Esophagus mucosa (tissue), 1 donor: ENCODE results near the gene METAP2. TPM values are rescaled to one million over a fixed set of nuclear protein-coding genes. Genes with fewer than 3 reads are reported as not detected.

ENCODE experiments used
- ATAC-seq: fragments of 200-7000 bp; cut with Tn5 transposase; one replicate; pipeline ENCODE4 v1.9.1; 2020
- total RNA-seq: library from RNA; stranded (reverse); gene quantifications from one replicate; pipeline ENCODE4 v1.2.4, GENCODE V29; 2023
- donor health status: DM: yes; HTN: yes; CAD: no.

The METAP2 gene
- total RNA-seq, 1 donor from 2014 or later: 54.2 TPM

DNA sequence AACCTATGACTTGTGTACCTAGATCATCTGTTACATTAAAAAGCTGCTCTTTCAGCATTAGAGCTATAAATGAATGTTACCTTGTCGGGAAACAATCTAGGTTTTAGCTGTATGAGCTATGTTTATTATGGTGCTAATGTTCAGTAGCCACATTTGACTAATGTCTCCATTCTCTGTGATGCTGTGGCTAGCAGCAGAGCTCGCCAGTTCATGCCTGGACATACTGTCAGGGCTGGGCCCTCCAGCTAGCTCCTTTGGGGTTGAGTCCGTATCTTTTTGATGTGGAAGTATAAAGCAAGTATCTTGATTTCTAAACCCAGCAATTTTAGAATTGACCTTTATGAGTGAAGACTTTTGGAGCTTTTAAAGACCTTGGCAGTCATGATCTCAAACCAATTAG is 41.2 kb downstream of the METAP2 start:
- no peak for ATAC-seq

DNA sequence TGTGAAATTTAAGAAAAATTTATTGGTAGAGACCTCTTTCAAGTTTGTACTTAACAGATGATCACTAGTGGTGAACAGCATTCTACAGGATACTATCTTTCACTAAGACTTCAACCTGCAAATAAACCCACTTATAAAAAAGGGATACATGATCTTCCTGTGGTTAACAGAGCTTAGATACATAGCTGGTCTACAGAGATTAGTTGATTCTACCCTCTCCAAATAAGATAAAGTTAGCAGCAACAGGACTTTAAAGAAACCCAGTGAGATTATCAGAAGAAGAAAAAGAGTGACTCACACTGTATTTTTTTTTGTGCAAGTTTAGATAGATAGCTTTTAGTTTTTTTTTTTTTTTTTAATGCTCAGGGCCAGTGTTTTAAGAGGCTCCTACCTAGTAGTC is 42.8 kb downstream of the METAP2 start:
- no peak for ATAC-seq

DNA sequence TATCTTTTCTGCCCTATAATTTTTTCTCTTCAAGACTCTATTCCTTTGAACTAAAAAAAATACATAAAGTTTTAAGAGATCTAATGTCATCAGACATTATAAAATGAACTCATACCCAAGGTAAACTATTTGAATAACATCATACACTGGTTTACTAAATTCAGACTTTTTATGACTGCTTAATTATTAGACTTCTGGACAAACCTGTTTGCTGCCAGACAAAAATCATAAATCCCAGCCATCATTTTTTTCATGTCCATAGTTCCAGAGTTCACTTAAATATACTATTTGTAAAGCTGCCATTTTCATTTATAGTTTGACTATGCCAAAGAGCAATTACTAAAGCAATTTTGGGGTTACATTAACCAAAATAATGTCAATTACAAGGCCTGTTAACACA is 43.3 kb downstream of the METAP2 start:
- no peak for ATAC-seq

DNA sequence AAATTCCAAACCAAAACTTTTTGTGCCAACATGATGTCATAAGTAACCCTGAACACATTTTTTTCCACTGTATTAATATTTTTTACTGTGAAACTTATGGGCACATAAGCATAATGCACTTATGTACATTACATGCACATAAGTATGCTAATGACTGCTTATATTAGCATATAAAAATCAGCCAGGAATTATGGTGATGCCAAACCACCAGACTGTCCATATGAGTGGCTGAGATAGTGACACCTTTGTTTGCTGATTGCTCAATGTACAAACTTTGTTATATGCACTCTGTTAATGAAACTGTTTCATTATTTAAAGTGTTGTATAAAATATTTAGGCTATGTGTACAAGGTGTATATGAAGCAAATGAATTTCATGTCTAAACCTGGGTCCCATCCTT is 45.0 kb downstream of the METAP2 start:
- ATAC-seq: no peak

DNA sequence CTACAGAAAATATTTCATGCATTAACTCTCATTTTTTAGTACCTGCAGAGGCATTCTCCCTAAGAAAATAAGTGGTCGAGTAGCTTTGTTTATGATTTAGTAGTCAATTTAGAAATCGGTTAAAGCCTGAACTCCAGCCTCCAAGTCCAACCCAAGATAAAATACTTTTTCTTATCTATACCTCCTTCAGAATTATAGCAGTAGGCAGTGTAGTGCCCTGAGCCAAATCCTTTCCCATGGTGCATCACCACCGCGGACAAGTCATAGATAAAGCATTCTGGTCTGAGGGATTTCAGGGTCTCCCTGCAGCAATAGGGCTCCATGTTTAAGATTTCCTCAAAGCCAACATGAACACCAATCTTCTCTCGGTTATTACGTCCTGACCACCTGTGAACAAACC is 46.9 kb downstream of the METAP2 start:
- no peak for ATAC-seq

DNA sequence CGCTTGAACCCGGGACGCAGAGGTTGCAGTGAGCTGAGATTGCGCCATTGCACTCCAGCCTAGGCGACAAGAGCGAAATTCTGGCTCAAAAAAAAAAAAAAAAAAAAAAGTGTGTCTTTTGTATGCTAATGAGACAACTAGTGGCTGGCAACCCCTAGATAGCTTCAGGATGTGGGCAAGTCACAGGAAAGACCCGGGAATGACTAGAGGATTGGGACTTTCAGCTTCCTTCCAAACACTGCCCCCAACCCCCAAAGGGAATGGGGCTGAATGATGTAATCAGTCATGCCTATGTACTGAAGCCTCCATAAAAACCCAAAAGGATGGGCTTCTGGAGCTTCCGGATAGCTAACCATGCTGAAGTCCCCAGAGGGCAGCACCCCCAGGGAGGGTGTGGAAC is 48.7 kb downstream of the METAP2 start:
- ATAC-seq: no peak

DNA sequence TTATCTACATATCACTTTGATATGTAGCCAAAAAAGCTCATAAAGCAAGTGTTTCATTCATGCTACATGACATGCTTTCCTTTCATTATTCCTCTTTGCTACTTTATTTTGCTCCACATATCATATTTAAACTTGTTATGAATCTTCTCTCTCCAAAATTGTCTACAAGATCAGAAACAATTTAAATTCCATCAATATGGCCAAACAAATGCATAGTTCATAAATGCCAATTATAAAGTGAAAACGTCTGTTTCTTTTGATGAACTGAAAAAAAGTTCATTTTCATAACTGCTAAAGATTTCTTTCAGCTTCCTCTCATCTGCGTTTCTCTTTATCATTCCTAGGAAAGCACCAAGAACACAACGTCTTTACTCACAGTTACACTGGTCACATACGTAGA is 54.5 kb downstream of the METAP2 start:
- no peak for ATAC-seq

DNA sequence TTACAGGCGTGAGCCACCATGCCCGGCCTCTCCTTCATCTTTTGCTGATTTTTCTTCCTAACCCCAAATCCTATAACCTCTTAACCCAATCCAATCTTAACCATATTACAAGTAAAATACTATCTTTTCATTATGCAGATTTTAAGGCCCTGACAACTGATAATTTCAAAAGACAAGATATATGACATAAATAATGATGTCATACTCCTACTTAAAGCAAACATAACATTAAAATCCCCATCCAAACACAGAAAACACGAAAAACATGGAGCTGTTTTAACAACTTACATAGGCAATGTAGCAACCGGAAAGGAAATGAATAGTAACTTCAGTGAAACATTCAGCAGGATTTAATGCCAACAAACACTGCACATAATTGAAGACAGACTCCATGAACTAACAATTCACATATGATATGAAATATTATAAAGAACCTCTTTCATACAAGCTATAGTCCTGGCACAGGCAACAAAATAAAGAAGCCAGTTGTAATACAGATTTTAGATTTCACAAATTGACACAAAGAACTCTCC is 55.8 kb downstream of the METAP2 start:
- no peak for ATAC-seq

DNA sequence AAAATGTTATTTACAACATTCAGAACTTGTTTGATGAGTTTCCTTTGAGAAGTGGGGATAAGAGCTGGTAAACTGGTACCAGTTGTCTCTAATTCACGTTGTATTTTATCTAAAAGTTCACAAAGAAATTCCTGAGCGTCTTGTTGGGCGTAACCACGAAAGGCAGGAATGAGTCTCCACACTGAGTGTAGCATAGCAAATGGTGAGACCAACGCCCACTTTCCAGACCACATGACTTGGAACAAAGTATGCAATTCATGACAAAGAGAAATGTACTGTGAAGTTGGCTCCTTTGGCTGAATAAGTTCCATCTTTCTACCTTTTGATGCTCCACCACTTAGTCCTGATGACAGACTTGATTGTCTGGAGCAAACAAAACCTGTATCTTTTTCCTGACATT is 58.9 kb downstream of the METAP2 start:
- ATAC-seq: peak; percentile 59

DNA sequence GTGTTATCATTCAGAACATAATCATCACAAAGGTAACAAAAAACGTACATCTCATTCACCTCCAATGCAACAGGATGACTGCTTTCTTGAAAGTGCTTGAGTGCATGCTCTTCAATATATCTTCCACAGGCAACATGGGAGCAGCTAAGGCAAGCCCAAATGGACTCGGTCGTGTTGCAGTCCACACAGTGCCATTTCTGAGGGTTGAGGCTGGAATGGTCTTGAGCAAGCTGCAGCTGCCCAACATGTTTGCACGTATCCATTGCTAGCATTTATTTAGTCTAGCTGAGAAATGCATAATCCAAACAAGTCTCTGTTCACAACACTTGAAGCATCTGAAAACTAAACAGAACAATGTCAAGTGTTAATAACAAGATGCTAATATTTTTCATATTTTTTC is 60.0 kb downstream of the METAP2 start:
- ATAC-seq: no peak

DNA sequence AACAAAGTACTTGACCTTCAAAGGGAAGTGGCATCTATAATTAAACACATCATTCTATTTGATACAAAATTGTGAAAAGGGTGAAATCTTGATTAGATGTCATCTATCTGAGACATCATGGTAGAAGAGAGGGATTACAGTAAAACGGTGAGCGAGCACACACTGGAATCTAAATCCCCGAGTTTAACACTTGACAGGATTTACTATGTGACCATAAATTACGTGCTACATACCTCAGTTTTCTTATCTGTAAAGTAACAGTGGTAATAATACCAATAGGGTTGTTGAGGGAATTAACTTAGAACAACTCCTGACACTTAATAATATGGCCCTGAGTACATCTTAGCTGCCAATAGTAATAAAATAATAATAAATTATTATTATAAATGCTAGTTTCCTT is 64.1 kb downstream of the METAP2 start:
- ATAC-seq: no peak

DNA sequence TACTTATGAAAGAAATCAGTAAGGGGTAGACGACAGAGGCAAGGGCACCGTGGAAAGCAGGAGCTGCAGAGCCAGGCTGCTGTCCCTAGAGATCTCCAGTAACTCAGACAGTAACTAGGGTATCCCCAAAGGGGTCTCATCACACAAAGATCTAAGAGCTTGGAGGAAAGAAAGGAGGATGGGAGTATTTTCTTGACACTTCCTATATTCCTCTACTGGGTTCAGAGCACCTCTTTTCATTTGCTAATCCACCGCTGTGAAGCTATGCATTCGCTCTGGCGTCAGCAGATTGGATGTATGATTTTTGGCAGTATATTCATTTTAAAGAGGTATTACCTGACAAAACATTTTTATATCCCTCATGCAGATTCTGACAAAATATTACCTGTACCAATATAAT is 64.7 kb downstream of the METAP2 start:
- no peak for ATAC-seq

DNA sequence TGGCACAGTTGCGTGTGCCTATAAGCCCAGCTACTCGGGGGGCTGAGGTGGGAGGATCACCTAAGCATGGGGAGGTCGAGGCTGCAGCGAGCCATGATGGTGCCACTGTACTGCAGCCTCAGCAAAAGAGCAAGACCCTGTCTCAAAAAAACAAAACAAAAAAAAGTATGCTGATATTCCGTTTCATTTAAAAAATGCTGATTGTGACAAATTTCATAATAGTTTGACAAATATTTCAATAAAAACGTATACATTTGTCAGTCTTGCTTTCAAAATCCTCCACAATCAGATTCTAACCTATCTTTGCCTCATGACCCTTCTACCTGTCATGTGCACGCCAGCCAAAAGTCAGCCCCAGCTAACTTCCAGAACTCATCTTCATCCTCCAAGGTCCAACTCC is 67.5 kb downstream of the METAP2 start:
- no peak for ATAC-seq

DNA sequence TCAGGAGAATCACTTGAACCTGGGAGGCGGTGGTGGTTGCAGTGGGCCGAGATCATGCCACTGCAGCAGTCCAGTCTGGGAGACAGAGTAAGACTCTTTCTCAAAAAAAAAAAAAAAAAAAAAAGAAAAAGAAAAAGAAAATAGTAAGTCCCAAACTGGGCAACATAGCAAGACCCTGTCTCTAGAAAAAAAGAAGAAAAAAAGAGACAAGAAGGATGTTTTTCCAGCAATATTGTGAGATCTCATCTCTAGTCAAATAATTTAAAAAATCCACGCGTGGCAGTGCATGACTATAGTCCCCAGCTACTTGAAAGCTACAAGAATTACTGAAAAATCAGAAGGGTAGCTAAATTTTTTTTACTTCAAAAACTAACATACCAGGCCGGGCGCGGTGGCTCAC is 69.4 kb downstream of the METAP2 start:
- no peak for ATAC-seq

DNA sequence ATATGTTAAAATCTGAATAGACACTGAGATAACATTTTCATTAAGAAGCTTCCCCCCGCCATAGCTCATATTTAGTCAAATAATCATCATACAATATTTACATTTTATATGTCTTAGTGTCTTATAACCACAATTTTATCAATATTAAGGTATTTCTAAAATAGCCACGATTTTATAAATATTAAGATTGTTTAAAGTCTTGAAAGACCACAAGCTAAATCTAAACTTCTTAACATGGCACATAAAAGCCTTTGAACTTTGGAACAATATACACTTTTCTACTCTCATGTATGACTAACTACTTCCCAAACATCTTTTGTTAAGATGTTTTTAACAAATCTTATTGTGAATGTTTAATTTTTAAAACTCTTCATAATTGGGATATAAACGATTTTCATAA is 70.8 kb downstream of the METAP2 start:
- ATAC-seq: no peak

DNA sequence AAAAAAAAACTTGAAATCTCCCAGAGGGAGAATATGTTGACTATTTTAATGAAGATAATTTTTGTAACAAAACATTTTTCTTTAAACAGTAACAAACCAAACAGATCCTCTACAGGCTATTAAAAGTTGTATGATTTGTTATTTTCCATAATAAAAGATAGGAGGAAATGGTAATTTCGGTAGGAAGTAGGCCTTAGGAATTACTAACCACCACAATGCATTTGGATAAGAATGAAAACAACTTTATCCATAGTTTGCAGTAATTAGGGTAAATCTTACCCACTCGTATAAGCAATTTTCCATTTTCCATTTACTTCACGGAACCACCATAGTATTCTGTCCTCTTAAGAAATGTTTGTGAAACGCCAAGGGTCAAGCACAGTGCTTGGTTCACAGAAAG is 71.4 kb downstream of the METAP2 start:
- ATAC-seq: no peak

DNA sequence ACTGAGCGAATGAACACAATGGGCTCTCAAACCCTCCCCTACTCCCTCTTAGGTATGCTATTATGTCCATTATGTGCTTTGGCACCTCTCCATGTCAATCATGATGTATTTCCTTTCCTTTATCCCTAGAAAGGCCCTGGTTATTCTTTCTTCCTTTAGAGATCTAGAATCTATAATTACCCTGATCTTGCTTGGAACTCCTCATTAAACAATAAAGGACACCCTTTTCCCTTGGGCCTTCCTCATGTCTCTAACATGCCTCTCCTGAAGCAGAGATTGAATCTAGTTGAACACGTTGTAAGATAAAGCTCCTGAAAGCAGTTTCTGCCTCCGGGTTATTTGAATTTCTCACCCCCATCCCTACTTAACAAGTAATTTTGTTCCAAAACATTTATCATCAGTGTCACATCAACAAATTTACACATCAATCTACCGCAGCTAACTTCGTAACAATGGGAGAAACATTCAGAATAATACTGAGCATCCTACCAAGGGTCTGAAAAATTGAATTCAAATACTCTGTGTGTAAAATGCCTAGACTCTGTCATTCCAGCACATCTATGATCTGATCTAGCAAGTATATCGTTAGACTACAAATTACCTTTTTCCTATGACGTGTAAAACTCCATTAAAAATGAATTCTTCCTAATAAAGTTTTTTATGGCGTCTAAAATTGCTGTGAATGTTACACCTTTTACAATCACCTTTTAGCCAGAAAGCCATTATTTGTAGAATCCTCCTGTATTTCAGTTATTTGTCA is 72.0 kb downstream of the METAP2 start:
- no peak for ATAC-seq

DNA sequence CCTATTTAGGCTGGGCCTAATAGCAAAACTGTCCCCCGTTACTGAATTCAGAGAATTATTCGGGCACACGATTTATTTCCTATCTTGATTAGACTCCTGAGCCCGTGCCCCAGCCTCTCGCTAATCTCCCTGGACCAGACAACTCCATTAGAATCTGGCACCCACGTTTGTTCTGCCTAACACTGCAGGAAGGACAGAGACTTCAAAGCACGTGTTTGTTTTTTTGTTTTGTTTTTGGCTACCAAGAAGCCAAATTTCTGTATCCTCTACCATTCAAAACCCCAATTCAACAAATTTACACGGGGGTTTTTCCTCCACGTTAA is 72.5 kb downstream of the METAP2 start:
- no peak for ATAC-seq

DNA sequence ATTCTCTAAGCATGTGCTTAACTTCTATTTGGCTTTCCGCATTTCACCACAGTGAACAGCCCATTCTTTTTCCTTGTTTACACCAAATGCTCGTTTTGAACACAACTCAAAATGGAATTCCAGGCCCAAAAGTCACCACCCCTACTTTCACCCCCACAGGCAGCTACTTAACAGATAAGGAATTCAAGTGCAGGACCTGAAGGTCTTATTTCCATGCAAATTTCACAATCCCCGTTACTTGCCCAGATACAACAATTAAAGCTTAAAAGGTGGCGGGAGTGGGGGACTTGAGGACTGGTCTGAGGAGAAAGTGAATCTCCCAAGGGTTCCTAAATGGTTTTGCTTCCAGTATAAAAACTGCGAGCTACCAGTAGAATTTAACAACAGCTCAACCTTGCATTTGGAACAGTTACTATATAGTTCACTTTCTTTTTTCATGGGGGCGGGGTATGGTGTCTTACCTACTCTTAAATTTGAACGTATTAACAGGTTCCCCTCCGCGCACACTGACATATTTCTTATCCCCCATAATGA is 73.6 kb downstream of the METAP2 start:
- no peak for ATAC-seq

DNA sequence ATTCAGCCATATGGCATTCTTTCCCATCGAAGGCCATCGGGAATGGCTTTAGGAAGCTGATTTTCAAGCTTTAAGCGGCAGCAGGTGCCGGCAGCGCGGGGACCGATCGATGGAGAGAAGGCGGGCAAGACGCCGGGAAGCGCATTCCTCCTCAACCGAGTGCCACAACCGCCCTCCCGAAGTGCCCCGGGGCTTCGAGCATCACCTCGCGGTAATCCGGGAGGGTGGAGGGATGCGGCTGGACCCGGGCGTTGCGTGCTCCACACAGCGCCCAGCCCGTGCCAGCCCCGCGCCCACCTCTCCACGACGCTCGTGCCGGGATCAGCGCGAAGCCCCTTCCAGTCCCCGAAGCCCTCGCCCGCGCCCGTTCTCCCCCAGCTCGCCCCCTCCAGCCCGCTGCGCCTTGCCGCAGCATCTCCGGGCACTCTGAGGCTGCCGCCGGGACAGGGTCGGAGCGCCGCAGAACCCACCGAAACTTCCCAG is 74.1 kb downstream of the METAP2 start:
- ATAC-seq: peak; percentile 37

DNA sequence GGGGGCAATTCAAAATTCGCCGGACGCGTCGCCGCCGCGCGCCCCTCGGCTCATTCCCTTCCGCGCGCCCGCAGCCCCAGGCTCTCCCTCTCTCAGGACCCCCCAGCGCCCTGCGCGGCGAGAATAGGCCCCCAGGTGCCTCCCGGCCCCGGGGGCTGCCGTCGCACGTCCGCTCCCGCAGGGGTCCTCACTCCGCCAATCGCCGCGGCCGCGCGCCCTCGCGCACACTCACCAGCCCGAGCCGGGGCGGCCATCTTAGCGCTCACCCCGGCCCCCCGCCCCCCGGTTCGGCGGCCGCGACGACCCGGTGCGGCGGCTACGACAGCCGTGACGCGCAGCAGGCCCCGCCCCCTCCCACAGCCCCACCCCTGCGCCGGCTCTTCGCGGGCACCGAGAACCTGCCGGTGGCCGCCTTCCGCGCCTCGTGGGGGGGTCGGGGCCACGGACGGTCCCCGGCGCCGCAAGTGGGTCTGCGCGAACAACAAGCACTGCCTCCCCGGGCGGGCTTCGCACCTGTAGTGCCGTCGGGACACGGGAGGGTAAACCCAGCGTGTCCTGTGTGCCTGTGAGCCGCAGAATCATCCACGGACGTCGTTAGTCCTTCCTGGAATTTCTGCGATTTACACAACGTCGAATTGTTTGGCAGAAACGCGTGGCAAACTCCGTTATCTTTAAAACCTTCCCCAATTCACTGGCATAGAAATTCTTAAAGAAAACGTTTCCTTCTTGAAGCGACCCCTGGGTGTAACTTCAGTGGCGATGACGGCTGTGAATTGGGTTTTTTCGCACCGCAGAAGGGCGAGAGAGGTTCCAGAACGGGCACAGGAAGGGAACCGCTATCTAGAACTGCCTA is 74.8 kb downstream of the METAP2 start:
- peak; percentile 73 for ATAC-seq

DNA sequence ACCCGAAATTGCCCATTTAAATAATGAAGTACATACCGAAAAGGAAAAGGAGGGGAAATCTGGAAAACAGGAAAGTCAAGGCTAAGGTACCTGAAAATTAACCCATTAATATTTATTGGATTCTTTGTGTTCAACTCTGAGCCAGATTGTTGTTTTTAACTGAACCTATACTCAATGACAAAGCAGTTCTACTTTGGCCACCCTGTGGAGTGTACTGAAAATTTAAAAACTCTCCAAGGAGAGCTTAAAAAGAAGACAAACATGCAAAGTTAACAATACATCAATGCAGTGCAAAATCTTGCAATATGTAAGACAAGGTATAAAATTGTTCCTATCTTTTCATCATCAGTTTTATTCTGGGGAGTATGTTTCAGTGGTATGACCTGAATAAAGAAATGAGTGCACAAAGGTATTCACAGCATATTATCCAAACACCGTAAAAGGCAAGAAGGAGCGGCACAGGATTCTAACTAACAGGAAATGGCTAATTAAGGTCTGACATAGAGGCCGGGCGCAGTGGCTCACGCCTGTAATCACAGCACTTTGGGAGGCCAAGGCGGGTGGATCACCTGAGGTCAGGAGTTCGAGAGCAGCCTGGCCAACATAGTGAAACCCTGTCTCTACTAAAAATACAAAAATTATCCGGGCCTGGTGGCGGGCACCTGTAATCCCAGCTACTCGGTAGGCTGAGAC is 75.6 kb downstream of the METAP2 start:
- no peak for ATAC-seq

DNA sequence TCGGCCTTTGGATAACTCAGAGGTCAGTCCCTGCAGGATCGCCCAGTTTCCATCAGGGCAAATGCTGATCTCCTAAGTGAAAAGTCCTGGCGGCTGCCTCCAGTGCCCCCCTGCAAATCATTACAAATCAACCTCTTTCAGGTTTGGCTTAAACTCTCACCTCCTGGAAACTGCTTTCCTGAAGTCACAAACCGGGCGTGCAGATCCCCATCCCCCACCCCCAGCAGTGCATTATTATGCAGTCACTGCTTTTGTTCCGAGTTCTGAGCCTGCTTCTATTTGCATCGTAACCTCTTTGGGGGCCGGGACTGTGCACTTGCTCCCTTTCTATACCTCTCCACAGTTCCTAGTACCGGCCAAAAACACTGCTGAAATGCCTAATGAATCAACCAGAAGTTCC is 77.4 kb downstream of the METAP2 start, which contains the start of gene USP44:
USP44 (minus strand) TSS at position 172 of the 400 bp plus-strand sequence. CDS start 17,220 bp downstream, outside the sequence.
- no peak for ATAC-seq
